Endothelial cell (in vitro differentiated cells): Measurements from ENCODE around the gene KLC1. TPM values are rescaled to one million over a fixed set of nuclear protein-coding genes. Genes with fewer than 3 reads are reported as not detected.
A peak's percentile ranks its signal among the peaks of the same experiment; 100 is the strongest.

ENCODE experiments used
- DNase-seq: peaks from one replicate; pipeline ENCODE4 v3.0.0; 2021; ENCODE audit warnings: low spot score
- H3K27ac Mint-ChIP-seq: one replicate; pipeline ENCODE4 v1.8.0; 2021; ENCODE audit warnings: mixed read lengths, inconsistent platforms; ENCODE audit not compliant: unreplicated experiment
- H3K27me3 Mint-ChIP-seq: one replicate; pipeline ENCODE4 v1.8.0; 2021; ENCODE audit warnings: mild to moderate bottlenecking, moderate library complexity, mixed read lengths, inconsistent platforms; ENCODE audit not compliant: unreplicated experiment
- H3K36me3 Mint-ChIP-seq: one replicate; pipeline ENCODE4 v1.8.0; 2021; ENCODE audit warnings: mild to moderate bottlenecking, low read depth, mixed read lengths, inconsistent platforms; ENCODE audit not compliant: unreplicated experiment
- H3K4me1 Mint-ChIP-seq: one replicate; pipeline ENCODE4 v1.8.0; 2021; ENCODE audit warnings: mild to moderate bottlenecking, mixed read lengths, inconsistent platforms; ENCODE audit not compliant: unreplicated experiment
- H3K4me3 Mint-ChIP-seq: one replicate; pipeline ENCODE4 v1.8.0; 2021; ENCODE audit warnings: mild to moderate bottlenecking, mixed read lengths, inconsistent platforms; ENCODE audit not compliant: unreplicated experiment
- H3K9me3 Mint-ChIP-seq: one replicate; pipeline ENCODE4 v1.8.0; 2021; ENCODE audit warnings: mixed read lengths, inconsistent platforms; ENCODE audit not compliant: unreplicated experiment
- total RNA-seq: library from RNA; stranded (reverse); fragmentation: NEBNext Ultra II Directional; extraction: Animal tissue kit (Norgen Biotek cat#: 25700); gene quantifications from one replicate; pipeline ENCODE4 v1.2.1, GENCODE V29; 2021; ENCODE audit not compliant: unreplicated experiment
- TF ChIP-seq, protein P1 (sequence below): fragments of 200-600 bp; sonication (generic); IDR thresholded peaks from one replicate; pipeline ENCODE4 v1.5.0; 2021; ENCODE audit warnings: antibody characterized with exemption; ENCODE audit not compliant: unreplicated experiment

KLC1 gene
- total RNA-seq, 1 donor from 2014 or later: 220 TPM

DNA sequence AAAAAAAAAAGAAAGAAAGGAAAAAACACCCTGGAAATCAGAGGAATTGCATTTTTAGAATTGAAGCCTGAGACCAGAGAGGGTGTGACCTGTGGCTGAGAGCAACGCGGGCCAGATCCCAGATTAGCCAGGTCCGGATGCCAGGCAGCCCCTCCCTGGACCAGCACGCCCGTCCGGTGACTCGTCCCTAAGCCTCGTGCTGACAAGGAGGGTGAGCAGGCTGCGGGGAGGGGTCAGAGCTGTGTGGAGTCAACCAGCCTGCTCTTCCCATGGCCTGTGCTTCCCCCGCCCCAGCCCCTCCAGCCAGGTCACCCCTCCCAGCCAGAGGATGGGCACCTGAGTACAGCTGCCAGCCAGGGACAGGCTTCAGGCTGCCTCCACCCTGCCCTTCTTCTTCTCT is 4.2 kb upstream of the KLC1 start:
- DNase-seq: no peak
- Mint-ChIP-seq H3K9me3 (no peaks in the 10 kb centered on the region), H3K27me3 (peaks cover 7% of the 10 kb centered on the region), H3K27ac (no peak overlapping the region), H3K4me1 (peaks cover 5% of the 10 kb centered on the region), H3K36me3 (no peaks in the 10 kb centered on the region), H3K4me3 (no peak overlapping the region)
- TF ChIP-seq, protein P1, sequence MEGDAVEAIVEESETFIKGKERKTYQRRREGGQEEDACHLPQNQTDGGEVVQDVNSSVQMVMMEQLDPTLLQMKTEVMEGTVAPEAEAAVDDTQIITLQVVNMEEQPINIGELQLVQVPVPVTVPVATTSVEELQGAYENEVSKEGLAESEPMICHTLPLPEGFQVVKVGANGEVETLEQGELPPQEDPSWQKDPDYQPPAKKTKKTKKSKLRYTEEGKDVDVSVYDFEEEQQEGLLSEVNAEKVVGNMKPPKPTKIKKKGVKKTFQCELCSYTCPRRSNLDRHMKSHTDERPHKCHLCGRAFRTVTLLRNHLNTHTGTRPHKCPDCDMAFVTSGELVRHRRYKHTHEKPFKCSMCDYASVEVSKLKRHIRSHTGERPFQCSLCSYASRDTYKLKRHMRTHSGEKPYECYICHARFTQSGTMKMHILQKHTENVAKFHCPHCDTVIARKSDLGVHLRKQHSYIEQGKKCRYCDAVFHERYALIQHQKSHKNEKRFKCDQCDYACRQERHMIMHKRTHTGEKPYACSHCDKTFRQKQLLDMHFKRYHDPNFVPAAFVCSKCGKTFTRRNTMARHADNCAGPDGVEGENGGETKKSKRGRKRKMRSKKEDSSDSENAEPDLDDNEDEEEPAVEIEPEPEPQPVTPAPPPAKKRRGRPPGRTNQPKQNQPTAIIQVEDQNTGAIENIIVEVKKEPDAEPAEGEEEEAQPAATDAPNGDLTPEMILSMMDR: no peak

DNA sequence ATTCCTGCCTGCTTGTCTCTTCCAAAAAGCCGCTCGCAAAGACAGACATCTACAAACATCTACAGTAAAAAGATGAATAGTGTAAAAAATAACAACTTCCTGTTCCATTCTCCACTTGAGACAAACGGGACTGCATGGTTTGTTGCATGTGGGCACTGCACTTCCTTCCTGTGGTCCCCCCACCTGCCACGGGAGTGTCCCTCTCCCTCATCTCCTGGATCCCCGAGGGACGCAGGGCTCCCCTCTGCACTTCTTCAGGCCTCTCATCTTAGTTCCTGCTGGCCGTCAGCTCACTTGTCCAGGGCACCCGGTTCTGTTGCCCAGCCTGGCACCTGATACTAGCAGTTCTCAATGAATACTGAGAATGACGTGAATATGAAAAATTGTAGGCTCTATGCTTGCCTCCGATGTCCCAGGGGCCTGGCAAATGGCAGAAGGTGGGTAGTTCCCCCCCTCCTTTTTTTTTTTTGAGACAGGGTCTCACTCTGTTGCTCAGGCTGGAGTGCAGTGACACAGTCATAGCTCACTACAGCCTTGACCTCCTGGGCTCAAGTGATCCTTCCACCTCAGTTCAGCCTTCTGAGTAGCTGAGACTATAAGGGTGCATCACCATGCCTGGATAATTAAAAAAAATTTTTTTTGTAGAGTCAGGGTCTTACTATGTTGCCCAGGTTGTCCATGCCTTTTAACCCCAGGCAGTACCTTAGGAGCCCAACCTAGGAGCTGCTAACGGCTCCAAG is 3.5 kb upstream of the KLC1 start:
- peak overlapping the region; percentile 74 for H3K4me3 Mint-ChIP-seq
- peaks cover 10% of the 10 kb centered on the region for H3K27me3 Mint-ChIP-seq
- no peaks in the 10 kb centered on the region for H3K36me3 Mint-ChIP-seq
- H3K4me1 Mint-ChIP-seq: peaks cover 5% of the 10 kb centered on the region
- peak overlapping the region; percentile 58 for H3K27ac Mint-ChIP-seq
- TF ChIP-seq, protein P1: no peak
- no peak for DNase-seq
- no peaks in the 10 kb centered on the region for H3K9me3 Mint-ChIP-seq

DNA sequence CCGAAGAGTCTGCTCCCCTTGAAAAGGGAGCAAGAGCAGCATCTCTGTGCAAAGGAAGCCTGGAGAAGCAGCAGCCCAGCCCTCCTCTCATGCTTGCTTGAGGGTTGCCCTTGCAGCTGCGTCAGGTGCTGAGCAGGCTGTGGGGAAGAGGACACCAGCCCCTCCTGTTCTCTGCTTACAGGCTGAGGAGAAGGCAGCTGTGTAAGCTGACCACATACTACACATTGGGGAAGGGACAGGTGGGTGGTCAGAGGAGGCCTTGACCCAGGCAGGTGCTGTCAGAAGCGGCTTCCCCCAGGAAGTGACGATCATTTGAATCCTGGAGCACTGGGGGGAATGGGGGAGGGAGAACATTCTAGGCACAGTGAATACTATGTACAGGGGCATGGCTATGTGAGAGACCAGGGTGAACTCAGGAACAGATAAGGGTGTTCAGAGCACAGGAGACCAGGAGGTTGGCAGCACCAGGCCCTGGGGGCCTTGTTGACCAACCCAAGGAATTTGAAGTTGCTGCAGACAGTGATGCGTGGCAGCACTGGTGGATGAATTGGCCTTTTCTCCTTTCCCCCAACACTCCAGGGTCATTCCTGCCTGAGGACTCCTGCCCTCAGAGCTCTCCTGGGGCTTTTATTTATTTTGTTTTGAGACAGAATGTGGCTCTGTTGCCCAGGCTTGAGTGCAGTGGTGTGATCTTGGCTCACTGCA is 2.7 kb upstream of the KLC1 start:
- no peak for DNase-seq
- H3K4me3 Mint-ChIP-seq: no peak overlapping the region
- peaks cover 5% of the 10 kb centered on the region for H3K4me1 Mint-ChIP-seq
- TF ChIP-seq, protein P1: no peak
- no peaks in the 10 kb centered on the region for H3K36me3 Mint-ChIP-seq
- H3K27me3 Mint-ChIP-seq: peaks cover 10% of the 10 kb centered on the region
- no peaks in the 10 kb centered on the region for H3K9me3 Mint-ChIP-seq
- no peak overlapping the region for H3K27ac Mint-ChIP-seq

DNA sequence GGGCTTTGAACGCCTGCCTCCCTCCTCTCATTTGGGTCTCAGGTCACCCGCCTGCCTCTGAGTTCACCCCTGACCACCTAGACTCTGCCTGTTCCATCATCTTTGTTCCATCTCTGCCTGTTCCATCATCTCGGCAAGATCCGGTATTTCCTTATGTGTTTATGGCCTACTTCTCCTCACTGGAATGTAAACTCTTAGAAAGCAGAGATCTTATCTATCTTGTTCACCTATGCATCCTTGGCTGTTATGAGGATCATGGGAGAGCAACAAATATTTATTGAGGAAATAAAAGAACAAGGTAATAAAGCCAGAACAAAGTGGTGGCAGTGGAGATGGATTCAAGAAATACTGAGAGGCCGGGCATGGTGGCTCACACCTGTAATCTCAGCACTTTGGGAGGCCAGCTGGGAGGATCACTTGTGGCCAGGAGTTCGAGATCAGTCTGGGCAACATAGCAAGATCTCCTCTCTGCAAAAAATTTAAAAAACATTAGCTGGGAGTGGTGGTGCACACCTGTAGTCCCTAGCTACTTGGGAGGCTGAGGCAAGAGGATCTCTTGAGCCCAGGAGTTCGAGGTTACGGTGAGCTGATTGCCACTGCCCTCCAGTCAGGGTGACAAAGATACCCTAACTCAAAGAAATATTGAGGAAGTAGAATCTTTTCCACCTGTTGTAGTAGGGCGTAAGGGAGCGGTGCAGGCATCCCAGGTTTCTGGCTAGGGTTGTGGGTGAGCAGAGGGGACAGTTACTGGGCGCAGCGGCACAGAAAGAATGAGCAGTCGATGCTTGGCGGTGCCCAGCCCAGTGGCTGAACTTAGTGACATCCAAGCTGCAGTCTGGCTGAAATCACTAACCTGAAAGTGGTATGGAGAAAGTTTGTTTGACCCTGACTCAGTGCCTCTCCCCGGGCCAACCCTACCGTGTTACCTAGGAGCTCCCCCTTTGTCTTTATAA is 1.7 kb upstream of the KLC1 start:
- peak overlapping the region; percentile 75 for H3K27ac Mint-ChIP-seq
- DNase-seq: no peak
- H3K4me3 Mint-ChIP-seq: peak overlapping the region; percentile 56
- peaks cover 10% of the 10 kb centered on the region for H3K27me3 Mint-ChIP-seq
- H3K9me3 Mint-ChIP-seq: no peaks in the 10 kb centered on the region
- peaks cover 5% of the 10 kb centered on the region for H3K4me1 Mint-ChIP-seq
- H3K36me3 Mint-ChIP-seq: no peaks in the 10 kb centered on the region
- TF ChIP-seq, protein P1: no peak
